CD14-positive monocyte (primary cell): ENCODE data around the gene PANX3. TPM values are rescaled to one million over a fixed set of nuclear protein-coding genes. Genes with fewer than 3 reads are reported as not detected.

ENCODE experiments used
- DNase-seq, 3 donors: peaks; one replicate each; pipeline ENCODE4 v3.0.0-alpha.2; 2011 to 2022
- H2AFZ ChIP-seq: 2 replicates; pipeline ENCODE4 v1.6.0; 2012; ENCODE audit warnings: mild to moderate bottlenecking, low read depth, low read length, inconsistent platforms; ENCODE audit not compliant: insufficient read depth, poor library complexity, severe bottlenecking
- H3K27ac ChIP-seq, 2 donors: 1 replicate in 1 of 2; 2 replicates in 1 of 2; pipeline ENCODE4 v1.5.1; 2012 to 2013; ENCODE audit warnings: low read length in 2 of 2, control low read depth in 1 of 2, inconsistent platforms in 1 of 2, low read depth in 1 of 2, mild to moderate bottlenecking in 1 of 2
- H3K27me3 ChIP-seq, 2 donors: one replicate each; pipeline versions ENCODE4 v1.6.0 to v1.6.1; 2011 to 2013; ENCODE audit warnings: low read length in 2 of 2; ENCODE audit not compliant: control insufficient read depth in 2 of 2, insufficient read depth in 2 of 2
- H3K36me3 ChIP-seq, 2 donors: replicated peaks in 1 of 2; 1 replicate in 1 of 2; 2 replicates in 1 of 2; pipeline versions ENCODE4 v1.5.1 to v1.6.1; 2012 to 2013; ENCODE audit warnings: low read length in 2 of 2, control low read depth in 1 of 2, inconsistent platforms in 1 of 2, mild to moderate bottlenecking in 1 of 2; ENCODE audit not compliant: insufficient read depth in 2 of 2, control insufficient read depth in 1 of 2
- H3K4me1 ChIP-seq, 2 donors: 1 replicate in 1 of 2; 2 replicates in 1 of 2; pipeline versions ENCODE4 v1.5.1 to v1.6.1; 2012 to 2013; ENCODE audit warnings: low read length in 2 of 2, control low read depth in 1 of 2, inconsistent platforms in 1 of 2, mild to moderate bottlenecking in 1 of 2, moderate library complexity in 1 of 2; ENCODE audit not compliant: insufficient read depth in 2 of 2, control insufficient read depth in 1 of 2
- H3K4me2 ChIP-seq: replicated peaks from 2 replicates; pipeline ENCODE3; 2012; ENCODE audit warnings: low read length, moderate library complexity, mild to moderate bottlenecking; ENCODE audit not compliant: poor library complexity, severe bottlenecking; ENCODE audit errors: extremely low read depth
- H3K4me3 ChIP-seq, 3 experiments: fragments of 200-600 bp in 1 of 3; sonication (generic) in 1 of 3; replicated peaks in 1 of 3; 1 replicate in 2 of 3; 2 replicates in 1 of 3; pipeline ENCODE4 v1.5.1; 2011 to 2013; ENCODE audit warnings: low read length in 3 of 3, mild to moderate bottlenecking in 3 of 3, control low read depth in 2 of 3, low read depth in 2 of 3, inconsistent platforms in 1 of 3, moderate library complexity in 1 of 3
- H3K79me2 ChIP-seq: 2 replicates; pipeline ENCODE4 v1.6.0; 2012; ENCODE audit warnings: mild to moderate bottlenecking, control low read depth, inconsistent platforms, low read length, moderate library complexity; ENCODE audit not compliant: insufficient read depth
- H3K9ac ChIP-seq: 2 replicates; pipeline ENCODE4 v1.6.0; 2017; ENCODE audit warnings: low read length, mild to moderate bottlenecking; ENCODE audit not compliant: insufficient read depth, poor library complexity, severe bottlenecking
- H3K9me3 ChIP-seq, 2 donors: replicated peaks in 1 of 2; 1 replicate in 1 of 2; 2 replicates in 1 of 2; pipeline versions ENCODE4 v1.5.1 to v1.6.1; 2012 to 2013; ENCODE audit warnings: low read length in 2 of 2, control low read depth in 1 of 2; ENCODE audit not compliant: control insufficient read depth in 1 of 2, insufficient read depth in 1 of 2
- H4K20me1 ChIP-seq: 2 replicates; pipeline ENCODE4 v1.6.0; 2012; ENCODE audit warnings: mild to moderate bottlenecking, low read length, control low read depth, moderate library complexity; ENCODE audit not compliant: insufficient read depth
- H3K27ac Mint-ChIP-seq, 7 donors: one replicate each; pipeline ENCODE4 v1.8.0; 2020; ENCODE audit warnings: mild to moderate bottlenecking in 7 of 7, mixed read lengths in 7 of 7, moderate library complexity in 6 of 7, inconsistent platforms in 2 of 7
- H3K27me3 Mint-ChIP-seq, 3 donors: one replicate each; pipeline ENCODE4 v1.8.0; 2021 to 2022; ENCODE audit warnings: low read depth in 3 of 3, mild to moderate bottlenecking in 3 of 3, mixed read lengths in 3 of 3, moderate library complexity in 3 of 3, inconsistent platforms in 1 of 3
- H3K36me3 Mint-ChIP-seq, 2 donors: one replicate each; pipeline ENCODE4 v1.8.0; 2020; ENCODE audit warnings: mixed read lengths in 2 of 2, inconsistent platforms in 1 of 2, mild to moderate bottlenecking in 1 of 2
- H3K4me1 Mint-ChIP-seq: one replicate; pipeline ENCODE4 v1.8.0; 2020; ENCODE audit warnings: mild to moderate bottlenecking, mixed read lengths
- H3K4me3 Mint-ChIP-seq, 2 donors: one replicate each; pipeline ENCODE4 v1.8.0; 2020; ENCODE audit warnings: mild to moderate bottlenecking in 2 of 2, mixed read lengths in 2 of 2, moderate library complexity in 1 of 2
- H3K9me3 Mint-ChIP-seq, 7 donors: one replicate each; pipeline ENCODE4 v1.8.0; 2020 to 2022; ENCODE audit warnings: mixed read lengths in 7 of 7, mild to moderate bottlenecking in 6 of 7, moderate library complexity in 6 of 7, inconsistent platforms in 2 of 7
- CTCF ChIP-seq: fragments of 200-600 bp; IDR thresholded peaks from one replicate; pipeline ENCODE4 v1.8.0; 2022; ENCODE audit warnings: antibody characterized with exemption, mild to moderate bottlenecking
- WGBS: methylation state at CpG from one replicate; pipeline ENCODE4 v1.1.5; 2013; ENCODE audit warnings: missing lambda C conversion rate; ENCODE audit not compliant: insufficient coverage; 5-methylcytosine and 5-hydroxymethylcytosine counted together
- intact Hi-C, 2 donors: fragments of 100-400 bp; cut with micrococcal nuclease; formaldehyde crosslinking; loops; one replicate each; pipeline versions ENCODE4 v1.15.0 to v1.15.1; 2023
- polyA plus RNA-seq, 3 donors: library from polyadenylated mRNA; depleted of rRNA in 1 of 3; unstranded in 2 of 3; stranded (reverse) in 1 of 3; fragments of 300-500 nt in 2 of 3; fragments of >200 nt in 1 of 3; fragmentation: Illumina TruSeq in 2 of 3; gene quantifications; 1 replicate in 2 of 3; 2 replicates in 1 of 3; pipeline ENCODE4 v1.2.3, GENCODE V29; 2012 to 2021

PANX3 gene
- polyA plus RNA-seq, 3 donors: not detected

GRCh38 chr11:124591430-124591829 lies 19.8 kb upstream of the PANX3 start:
- no peak overlapping the region for H3K27ac Mint-ChIP-seq
- peaks cover 9 to 14% (median 10%) of the 10 kb centered on the region in 3 donors for H3K27me3 Mint-ChIP-seq
- no peaks in the 10 kb centered on the region for H4K20me1 ChIP-seq
- H3K79me2 ChIP-seq: no peaks in the 10 kb centered on the region
- no peaks in the 10 kb centered on the region for H3K9me3 Mint-ChIP-seq
- H3K4me1 ChIP-seq: no peaks in the 10 kb centered on the region
- no peaks in the 10 kb centered on the region for H3K36me3 Mint-ChIP-seq
- H3K27ac ChIP-seq: no peak overlapping the region
- no peak overlapping the region for H3K4me3 Mint-ChIP-seq
- no peaks in the 10 kb centered on the region for H3K9me3 ChIP-seq
- no peak overlapping the region for H3K4me3 ChIP-seq
- H3K4me1 Mint-ChIP-seq: no peaks in the 10 kb centered on the region
- no peak for DNase-seq
- H3K36me3 ChIP-seq: no peaks in the 10 kb centered on the region
- H2AFZ ChIP-seq: no peak overlapping the region
- no peak overlapping the region for H3K9ac ChIP-seq
- intact Hi-C loops: no loop called here
- H3K27me3 ChIP-seq: no peaks in the 10 kb centered on the region
- TF ChIP-seq CTCF: no peak
- H3K4me2 ChIP-seq: no peak overlapping the region
- WGBS: 93% methylated on average over 2 of the region's 2 CpGs

- Mint-ChIP-seq H3K27me3 (peaks cover 7 to 16% (median 8%) of the 10 kb centered on the region in 3 donors), H3K36me3 (no peaks in the 10 kb centered on the region), H3K4me3 (no peak overlapping the region), H3K9me3 (no peaks in the 10 kb centered on the region), H3K4me1 (no peaks in the 10 kb centered on the region), H3K27ac (no peak overlapping the region)
- TF ChIP-seq CTCF: no peak
- Histone ChIP-seq H2AFZ (no peak overlapping the region), H3K9ac (no peak overlapping the region), H3K4me3 (no peak overlapping the region), H3K36me3 (no peaks in the 10 kb centered on the region), H4K20me1 (no peaks in the 10 kb centered on the region), H3K4me2 (no peak overlapping the region), H3K4me1 (no peaks in the 10 kb centered on the region), H3K79me2 (no peaks in the 10 kb centered on the region), H3K27ac (no peak overlapping the region), H3K27me3 (no peaks in the 10 kb centered on the region), H3K9me3 (no peaks in the 10 kb centered on the region)
- intact Hi-C loops: no loop called here
- WGBS: 83% methylated on average over 3 of the region's 6 CpGs
- DNase-seq: no peak
These were observed 18.6 kb upstream of the PANX3 start for GRCh38 chr11:124592627-124593026.
